H1 (cell line): ENCODE measurements around the gene TGM4. TPM values are rescaled to one million over a fixed set of nuclear protein-coding genes. Genes with fewer than 3 reads are reported as not detected.

Experiments
- CTCF ChIA-PET: fragments of 300-600 bp; sonication (Branson Sonifier 250); formaldehyde crosslinking; loops from one replicate; lab custom pipeline; 2021; ENCODE audit not compliant: partially characterized antibody; lab: Charles Lee
- POLR2A ChIA-PET: fragments of 300-600 bp; sonication (Branson Sonifier 250); formaldehyde crosslinking; loops from one replicate; lab custom pipeline; 2021; ENCODE audit warnings: inconsistent platforms; ENCODE audit not compliant: partially characterized antibody; lab: Charles Lee
- DNase-seq, 2 experiments: peaks; one replicate each; pipeline versions ENCODE4 v3.0.0 to v3.0.0-alpha.2; 2010 to 2022; ENCODE audit warnings: low spot score in 2 of 2, low read depth in 1 of 2, mixed read lengths in 1 of 2
- FAIRE-seq: peaks from 2 replicates; lab custom pipeline; 2011; peaks lifted over from hg19 to GRCh38; lab: Jason Lieb, UNC
- H2AFZ ChIP-seq: 2 replicates; pipeline ENCODE4 v1.8.1; 2012; ENCODE audit warnings: low read length, inconsistent platforms
- H2AK5ac ChIP-seq: 2 replicates; pipeline ENCODE4 v1.6.1; 2013; ENCODE audit warnings: low read depth, low read length
- H2BK120ac ChIP-seq: replicated peaks from 2 replicates; pipeline ENCODE3; 2013; ENCODE audit warnings: low read depth, low read length, inconsistent platforms
- H2BK12ac ChIP-seq: 2 replicates; pipeline ENCODE4 v1.6.1; 2013; ENCODE audit warnings: low read depth, low read length
- H2BK15ac ChIP-seq: 2 replicates; pipeline ENCODE4 v1.6.1; 2013; ENCODE audit warnings: low read length
- H2BK20ac ChIP-seq: 2 replicates; pipeline ENCODE4 v1.6.1; 2013; ENCODE audit warnings: low read length
- H2BK5ac ChIP-seq: 2 replicates; pipeline ENCODE4 v1.6.1; 2013; ENCODE audit warnings: low read depth, low read length
- H3K14ac ChIP-seq: 2 replicates; pipeline ENCODE4 v1.6.1; 2013; ENCODE audit warnings: inconsistent platforms; ENCODE audit not compliant: insufficient read length
- H3K18ac ChIP-seq: 2 replicates; pipeline ENCODE4 v1.6.1; 2013; ENCODE audit warnings: low read length; ENCODE audit errors: extremely low read depth
- H3K23ac ChIP-seq: 2 replicates; pipeline ENCODE4 v1.6.1; 2013; ENCODE audit warnings: inconsistent platforms; ENCODE audit not compliant: insufficient read length
- H3K23me2 ChIP-seq: 2 replicates; pipeline ENCODE4 v1.6.1; 2013; ENCODE audit warnings: low read depth, low read length
- H3K27ac ChIP-seq: 2 replicates; pipeline ENCODE4 v1.6.1; 2011; ENCODE audit warnings: low read depth, low read length, inconsistent platforms
- H3K27me3 ChIP-seq, 4 experiments: replicated peaks in 1 of 4; 1 replicate in 1 of 4; 2 replicates in 3 of 4; pipeline versions ENCODE4 v1.6.1 to v1.8.1; 2011 to 2013; ENCODE audit warnings: low read length in 3 of 4, mild to moderate bottlenecking in 3 of 4, inconsistent platforms in 2 of 4, mixed read lengths in 2 of 4, moderate library complexity in 1 of 4; ENCODE audit not compliant: control insufficient read depth in 3 of 4, insufficient read depth in 3 of 4; ENCODE audit errors: extremely low read depth in 1 of 4
- H3K36me3 ChIP-seq, 4 experiments: 2 replicates each; pipeline versions ENCODE4 v1.6.1 to v1.8.1; 2011 to 2013; ENCODE audit warnings: mild to moderate bottlenecking in 4 of 4, low read length in 3 of 4, moderate library complexity in 2 of 4, control low read depth in 1 of 4, inconsistent platforms in 1 of 4; ENCODE audit not compliant: insufficient read depth in 4 of 4, control insufficient read depth in 2 of 4
- H3K4ac ChIP-seq: replicated peaks from 2 replicates; pipeline ENCODE3; 2013; ENCODE audit warnings: low read length, low read depth, mixed read lengths, inconsistent platforms; ENCODE audit not compliant: insufficient read length
- H3K4me1 ChIP-seq, 4 experiments: replicated peaks in 1 of 4; 1 replicate in 1 of 4; 2 replicates in 3 of 4; pipeline versions ENCODE4 v1.6.1 to v1.8.1; 2011 to 2013; ENCODE audit warnings: low read length in 3 of 4, inconsistent platforms in 2 of 4, mixed read lengths in 1 of 4; ENCODE audit not compliant: insufficient read depth in 4 of 4, control insufficient read depth in 3 of 4
- H3K4me2 ChIP-seq, 2 experiments: 2 replicates each; pipeline versions ENCODE4 v1.6.1 to v1.8.1; 2011 to 2013; ENCODE audit warnings: low read depth in 2 of 2, low read length in 2 of 2, control low read depth in 1 of 2, inconsistent platforms in 1 of 2, mild to moderate bottlenecking in 1 of 2; ENCODE audit not compliant: insufficient read depth in 1 of 2
- H3K4me3 ChIP-seq, 4 experiments: fragments of 200-600, 300-600 bp in 1 of 4; sonication (generic), shearing (Covaris generic), sonication (Bioruptor Twin) in 1 of 4; 2 replicates each; pipeline versions ENCODE4 v1.5.1 to v1.8.1; 2011 to 2016; ENCODE audit warnings: low read length in 4 of 4, low read depth in 3 of 4, control low read depth in 2 of 4, inconsistent platforms in 2 of 4, mild to moderate bottlenecking in 2 of 4, mixed read lengths in 1 of 4, moderate library complexity in 1 of 4; ENCODE audit not compliant: insufficient read depth in 2 of 4; ENCODE audit errors: extremely low read depth in 1 of 4
- H3K56ac ChIP-seq: replicated peaks from 2 replicates; pipeline ENCODE3; 2013; ENCODE audit warnings: low read depth, mild to moderate bottlenecking, mixed read lengths, low read length, inconsistent platforms; ENCODE audit not compliant: insufficient read length
- H3K79me1 ChIP-seq: 2 replicates; pipeline ENCODE4 v1.6.1; 2013; ENCODE audit warnings: low read depth, low read length, control low read depth
- H3K79me2 ChIP-seq, 2 experiments: 2 replicates each; pipeline versions ENCODE4 v1.6.1 to v1.8.1; 2012 to 2013; ENCODE audit warnings: low read length in 2 of 2, mild to moderate bottlenecking in 2 of 2, inconsistent platforms in 1 of 2; ENCODE audit not compliant: insufficient read depth in 2 of 2, control insufficient read depth in 1 of 2
- H3K9ac ChIP-seq, 4 experiments: replicated peaks in 1 of 4; 1 replicate in 1 of 4; 2 replicates in 3 of 4; pipeline versions ENCODE4 v1.6.1 to v1.8.1; 2011 to 2013; ENCODE audit warnings: low read depth in 3 of 4, low read length in 3 of 4, control low read depth in 2 of 4, mild to moderate bottlenecking in 2 of 4, moderate library complexity in 2 of 4, inconsistent platforms in 1 of 4; ENCODE audit errors: extremely low read depth in 1 of 4
- H3K9me3 ChIP-seq, 2 experiments: 2 replicates each; pipeline versions ENCODE4 v1.6.1 to v1.8.1; 2012 to 2013; ENCODE audit warnings: mild to moderate bottlenecking in 2 of 2, moderate library complexity in 2 of 2, control low read depth in 1 of 2, inconsistent platforms in 1 of 2, low read depth in 1 of 2, low read length in 1 of 2, mixed read lengths in 1 of 2; ENCODE audit not compliant: insufficient read depth in 2 of 2
- H4K20me1 ChIP-seq, 2 experiments: replicated peaks in 1 of 2; 2 replicates each; pipeline versions ENCODE3 to v1.8.1; 2011 to 2013; ENCODE audit warnings: inconsistent platforms in 2 of 2, low read length in 2 of 2, mild to moderate bottlenecking in 1 of 2; ENCODE audit not compliant: insufficient read depth in 2 of 2, control insufficient read depth in 1 of 2
- H4K5ac ChIP-seq: 2 replicates; pipeline ENCODE4 v1.6.1; 2013; ENCODE audit warnings: low read length, low read depth, mixed read lengths, inconsistent platforms; ENCODE audit not compliant: insufficient read length
- H4K8ac ChIP-seq: 2 replicates; pipeline ENCODE4 v1.8.0; 2013; ENCODE audit warnings: mild to moderate bottlenecking, moderate library complexity, low read length, inconsistent platforms; ENCODE audit not compliant: insufficient read depth; ENCODE audit errors: extremely low read depth
- H4K91ac ChIP-seq: replicated peaks from 2 replicates; pipeline ENCODE3; 2013; ENCODE audit warnings: low read length, mixed read lengths, inconsistent platforms; ENCODE audit not compliant: insufficient read length
- WGBS, 2 experiments: shearing (Covaris generic) in 1 of 2; methylation state at CpG; one replicate each; pipeline versions ENCODE4 v1.1.6 to v1.1.7; 2013 to 2015; ENCODE audit warnings: low lambda C conversion rate in 2 of 2, mixed read lengths in 2 of 2, inconsistent platforms in 1 of 2, low coverage in 1 of 2, missing lambda C conversion rate in 1 of 2; ENCODE audit not compliant: insufficient replicate concordance in 2 of 2, insufficient coverage in 1 of 2, insufficient read length in 1 of 2; ENCODE audit errors: extremely low coverage in 1 of 2, missing lambda C conversion rate in 1 of 2; 5-methylcytosine and 5-hydroxymethylcytosine counted together
- polyA plus RNA-seq, 7 experiments: library from polyadenylated mRNA; depleted of rRNA in 3 of 7; stranded (reverse) in 5 of 7; unstranded in 2 of 7; fragments of >200 nt in 5 of 7; fragments of 200-250 nt in 2 of 7; gene quantifications; 1 replicate in 5 of 7; 2 replicates in 1 of 7; 4 replicates in 1 of 7; pipeline versions ENCODE4 v1.2.1 to v1.2.3, GENCODE V29; 2011 to 2013; ENCODE audit warnings: missing spikeins in 2 of 7, mixed read lengths in 2 of 7
- total RNA-seq: library from RNA; stranded (reverse); fragmentation: NEBNext Ultra II Directional; extraction: Animal tissue kit (Norgen Biotek cat#: 25700); gene quantifications from 2 replicates; pipeline ENCODE4 v1.2.1, GENCODE V29; 2021

TGM4 gene
- total and polyA plus RNA-seq, 2 of the 8 experiments (the other 6 are each of a cell fraction or from before 2014, with no cell fraction given), result 0.02 TPM; not detected in 1

GRCh38 chr3:44924457-44925084, 50.2 kb downstream of the TGM4 start:
- Histone ChIP-seq H4K20me1 (peaks cover 5 to 6% of the 10 kb centered on the region in 2 experiments), H3K4me3 (no peak overlapping the region), H3K79me2 (no peaks in the 10 kb centered on the region), H3K56ac (no peak overlapping the region), H4K91ac (no peak overlapping the region), H3K27ac (no peak overlapping the region), H3K36me3 (peaks cover 0 to 13% (median 7%) of the 10 kb centered on the region in 4 experiments; a peak in 4 of 8 replicates), H4K5ac (no peak overlapping the region), H3K18ac (no peak overlapping the region), H3K27me3 (no peaks in the 10 kb centered on the region), H3K79me1 (no peaks in the 10 kb centered on the region), H2AK5ac (no peak overlapping the region), H2BK20ac (no peak overlapping the region), H2BK12ac (no peak overlapping the region), H3K23ac (no peak overlapping the region), H2BK5ac (no peak overlapping the region), H4K8ac (no peak overlapping the region), H3K23me2 (no peaks in the 10 kb centered on the region), H2BK15ac (no peak overlapping the region), H2AFZ (no peak overlapping the region), H3K4me1 (no peaks in the 10 kb centered on the region), H2BK120ac (no peak overlapping the region), H3K4me2 (no peak overlapping the region), H3K9ac (no peak overlapping the region), H3K9me3 (no peaks in the 10 kb centered on the region), H3K14ac (no peak overlapping the region), H3K4ac (no peak overlapping the region)
- CTCF ChIA-PET, result interaction anchor here (0.7 to 9.0 kb wide), 6 partner anchors 10 to 33 kb away, joined by 3 to 69 read pairs (median 4); no protein-coding TSS in a partner anchor
- FAIRE-seq, result no peak
- DNase-seq, result no peak
- 99% methylated on average over 5 of the region's 5 CpGs; no CpG with 5 or more reads in 1 of the 2 experiments for WGBS, 2 experiments
- POLR2A ChIA-PET, result interaction anchor here (2.2 kb wide), 1 partner anchor 163 kb away, joined by 5 read pairs; the partner anchor contains the start of genes KIAA1143 and KIF15
